K562 (cell line): Measurements from ENCODE around the gene UBE2L5. TPM values are rescaled to one million over a fixed set of nuclear protein-coding genes. Genes with fewer than 3 reads are reported as not detected.
A peak's percentile ranks its signal among the peaks of the same experiment; 100 is the strongest.

ENCODE experiments used
- IFI16 ChIP-seq: fragments of 250-450 bp; sonication (Bioruptor Pico); IDR thresholded peaks from 2 replicates; pipeline ENCODE4 v2.1.2; 2022; ENCODE audit warnings: mild to moderate bottlenecking, inconsistent platforms
- NRF1 ChIP-seq, 2 experiments: fragments of 450-650 bp; IDR thresholded peaks in 1 of 2; conservative IDR thresholded peaks in 1 of 2; 2 replicates each; pipeline ENCODE4 v1.6.1; 2014; ENCODE audit warnings: mild to moderate bottlenecking in 2 of 2
- RBM17 ChIP-seq: fragments of 200-400 bp; formaldehyde crosslinking; IDR thresholded peaks from 2 replicates; pipeline ENCODE4 v1.6.1; 2017; ENCODE audit warnings: low read depth, mild to moderate bottlenecking, low read length, borderline replicate concordance
- RFX1 ChIP-seq: fragments of 450-650 bp; IDR thresholded peaks from 2 replicates; pipeline ENCODE4 v1.6.1; 2016; ENCODE audit warnings: mild to moderate bottlenecking, moderate library complexity
- SIX5 ChIP-seq, 2 experiments: IDR thresholded peaks; 2 replicates each; pipeline ENCODE4 v1.6.1; 2011; ENCODE audit warnings: low read length in 2 of 2, borderline replicate concordance in 1 of 2, low read depth in 1 of 2, mild to moderate bottlenecking in 1 of 2, moderate library complexity in 1 of 2; ENCODE audit not compliant: insufficient read depth in 1 of 2
- SMAD4 ChIP-seq: fragments of 250-450 bp; sonication (Bioruptor Pico); conservative IDR thresholded peaks from 2 replicates; pipeline ENCODE4 v1.8.0; 2021; ENCODE audit warnings: inconsistent platforms, mild to moderate bottlenecking, moderate library complexity
- USF2 ChIP-seq: sonication (generic); formaldehyde crosslinking; IDR thresholded peaks from 2 replicates; pipeline ENCODE4 v1.5.0; 2020; ENCODE audit warnings: missing genetic modification reagents
- ZNF592 ChIP-seq: fragments of 450-650 bp; IDR thresholded peaks from 2 replicates; pipeline ENCODE4 v1.6.1; 2017; ENCODE audit warnings: antibody characterized with exemption, mild to moderate bottlenecking
- ZNF77 ChIP-seq: fragments of 250-450 bp; sonication (Bioruptor Pico); IDR thresholded peaks from 2 replicates; pipeline ENCODE4 v1.5.0; 2020
- polyA plus RNA-seq, 8 experiments: library from polyadenylated mRNA; depleted of rRNA in 4 of 8; stranded (reverse) in 5 of 8; unstranded in 3 of 8; fragments of >200 nt; fragmentation: Nextera tagmentation in 2 of 8; fragmentation: Illumina TruSeq in 1 of 8; extraction: Ambion mirVana in 2 of 8; extraction: Trizol in 1 of 8; gene quantifications; 2 replicates each; pipeline versions ENCODE4 v1.2.1 to v1.2.3, GENCODE V29; 2011 to 2014; ENCODE audit warnings: inconsistent platforms in 1 of 8, missing spikeins in 1 of 8
- total RNA-seq, 7 experiments: library from RNA; depleted of rRNA in 6 of 7; stranded (reverse); fragments of >200 nt in 6 of 7; fragmentation: Illumina TruSeq in 2 of 7; extraction: Trizol in 2 of 7; gene quantifications; 2 replicates each; pipeline versions ENCODE4 v1.2.1 to v1.2.3, GENCODE V29; 2011 to 2021; ENCODE audit warnings: low replicate concordance in 1 of 7
- TF ChIP-seq, protein P1 (sequence below): fragments of 450-650 bp; IDR thresholded peaks from 2 replicates; pipeline ENCODE4 v1.6.1; 2016; ENCODE audit warnings: mild to moderate bottlenecking, moderate library complexity

Gene UBE2L5
- total and polyA plus RNA-seq, 9 of the 15 experiments (the other 6 are each of a cell fraction or from before 2014, with no cell fraction given) = 0.22 to 1.5 (median 0.86) TPM; not detected in 6

DNA sequence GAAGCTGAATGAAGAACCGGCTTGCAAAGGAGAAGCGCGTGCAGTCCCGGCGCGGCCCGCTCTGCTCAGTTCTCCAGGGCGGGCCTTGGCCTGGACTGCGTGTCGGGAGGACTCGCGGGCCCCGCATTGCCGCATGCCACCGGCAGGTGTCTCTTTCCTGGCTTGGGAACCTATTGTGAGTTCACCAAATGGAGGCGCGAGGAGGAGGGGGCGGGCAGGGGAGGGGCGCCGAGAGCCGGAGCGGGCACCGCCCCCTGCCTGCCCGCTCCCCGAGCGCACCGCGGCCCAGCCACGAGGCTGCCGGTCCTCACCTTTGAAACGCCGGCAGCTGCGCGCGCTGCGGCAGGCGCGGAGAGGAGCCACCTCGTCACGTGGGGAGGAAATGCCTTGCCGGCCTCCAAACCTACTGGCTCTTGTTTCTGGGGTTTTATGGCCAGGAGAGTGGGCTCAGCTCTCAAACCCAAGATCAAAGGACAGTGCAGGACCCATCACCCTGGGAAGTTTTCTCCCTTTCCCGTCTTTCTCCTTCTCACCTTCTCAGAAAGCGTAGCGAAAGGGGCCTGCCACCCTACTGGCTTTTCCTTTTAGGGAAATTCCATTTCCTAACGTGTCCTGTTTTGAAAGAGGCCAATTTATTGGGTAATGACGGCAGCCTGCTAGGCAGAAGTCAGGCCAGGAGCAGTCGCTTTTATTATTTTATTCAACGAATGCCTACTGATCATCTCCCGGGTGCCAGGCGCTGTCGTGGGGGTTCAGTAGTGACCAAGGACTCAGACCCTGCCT, 13.8 kb upstream of the UBE2L5 start (continued):
- TF ChIP-seq, protein P1, sequence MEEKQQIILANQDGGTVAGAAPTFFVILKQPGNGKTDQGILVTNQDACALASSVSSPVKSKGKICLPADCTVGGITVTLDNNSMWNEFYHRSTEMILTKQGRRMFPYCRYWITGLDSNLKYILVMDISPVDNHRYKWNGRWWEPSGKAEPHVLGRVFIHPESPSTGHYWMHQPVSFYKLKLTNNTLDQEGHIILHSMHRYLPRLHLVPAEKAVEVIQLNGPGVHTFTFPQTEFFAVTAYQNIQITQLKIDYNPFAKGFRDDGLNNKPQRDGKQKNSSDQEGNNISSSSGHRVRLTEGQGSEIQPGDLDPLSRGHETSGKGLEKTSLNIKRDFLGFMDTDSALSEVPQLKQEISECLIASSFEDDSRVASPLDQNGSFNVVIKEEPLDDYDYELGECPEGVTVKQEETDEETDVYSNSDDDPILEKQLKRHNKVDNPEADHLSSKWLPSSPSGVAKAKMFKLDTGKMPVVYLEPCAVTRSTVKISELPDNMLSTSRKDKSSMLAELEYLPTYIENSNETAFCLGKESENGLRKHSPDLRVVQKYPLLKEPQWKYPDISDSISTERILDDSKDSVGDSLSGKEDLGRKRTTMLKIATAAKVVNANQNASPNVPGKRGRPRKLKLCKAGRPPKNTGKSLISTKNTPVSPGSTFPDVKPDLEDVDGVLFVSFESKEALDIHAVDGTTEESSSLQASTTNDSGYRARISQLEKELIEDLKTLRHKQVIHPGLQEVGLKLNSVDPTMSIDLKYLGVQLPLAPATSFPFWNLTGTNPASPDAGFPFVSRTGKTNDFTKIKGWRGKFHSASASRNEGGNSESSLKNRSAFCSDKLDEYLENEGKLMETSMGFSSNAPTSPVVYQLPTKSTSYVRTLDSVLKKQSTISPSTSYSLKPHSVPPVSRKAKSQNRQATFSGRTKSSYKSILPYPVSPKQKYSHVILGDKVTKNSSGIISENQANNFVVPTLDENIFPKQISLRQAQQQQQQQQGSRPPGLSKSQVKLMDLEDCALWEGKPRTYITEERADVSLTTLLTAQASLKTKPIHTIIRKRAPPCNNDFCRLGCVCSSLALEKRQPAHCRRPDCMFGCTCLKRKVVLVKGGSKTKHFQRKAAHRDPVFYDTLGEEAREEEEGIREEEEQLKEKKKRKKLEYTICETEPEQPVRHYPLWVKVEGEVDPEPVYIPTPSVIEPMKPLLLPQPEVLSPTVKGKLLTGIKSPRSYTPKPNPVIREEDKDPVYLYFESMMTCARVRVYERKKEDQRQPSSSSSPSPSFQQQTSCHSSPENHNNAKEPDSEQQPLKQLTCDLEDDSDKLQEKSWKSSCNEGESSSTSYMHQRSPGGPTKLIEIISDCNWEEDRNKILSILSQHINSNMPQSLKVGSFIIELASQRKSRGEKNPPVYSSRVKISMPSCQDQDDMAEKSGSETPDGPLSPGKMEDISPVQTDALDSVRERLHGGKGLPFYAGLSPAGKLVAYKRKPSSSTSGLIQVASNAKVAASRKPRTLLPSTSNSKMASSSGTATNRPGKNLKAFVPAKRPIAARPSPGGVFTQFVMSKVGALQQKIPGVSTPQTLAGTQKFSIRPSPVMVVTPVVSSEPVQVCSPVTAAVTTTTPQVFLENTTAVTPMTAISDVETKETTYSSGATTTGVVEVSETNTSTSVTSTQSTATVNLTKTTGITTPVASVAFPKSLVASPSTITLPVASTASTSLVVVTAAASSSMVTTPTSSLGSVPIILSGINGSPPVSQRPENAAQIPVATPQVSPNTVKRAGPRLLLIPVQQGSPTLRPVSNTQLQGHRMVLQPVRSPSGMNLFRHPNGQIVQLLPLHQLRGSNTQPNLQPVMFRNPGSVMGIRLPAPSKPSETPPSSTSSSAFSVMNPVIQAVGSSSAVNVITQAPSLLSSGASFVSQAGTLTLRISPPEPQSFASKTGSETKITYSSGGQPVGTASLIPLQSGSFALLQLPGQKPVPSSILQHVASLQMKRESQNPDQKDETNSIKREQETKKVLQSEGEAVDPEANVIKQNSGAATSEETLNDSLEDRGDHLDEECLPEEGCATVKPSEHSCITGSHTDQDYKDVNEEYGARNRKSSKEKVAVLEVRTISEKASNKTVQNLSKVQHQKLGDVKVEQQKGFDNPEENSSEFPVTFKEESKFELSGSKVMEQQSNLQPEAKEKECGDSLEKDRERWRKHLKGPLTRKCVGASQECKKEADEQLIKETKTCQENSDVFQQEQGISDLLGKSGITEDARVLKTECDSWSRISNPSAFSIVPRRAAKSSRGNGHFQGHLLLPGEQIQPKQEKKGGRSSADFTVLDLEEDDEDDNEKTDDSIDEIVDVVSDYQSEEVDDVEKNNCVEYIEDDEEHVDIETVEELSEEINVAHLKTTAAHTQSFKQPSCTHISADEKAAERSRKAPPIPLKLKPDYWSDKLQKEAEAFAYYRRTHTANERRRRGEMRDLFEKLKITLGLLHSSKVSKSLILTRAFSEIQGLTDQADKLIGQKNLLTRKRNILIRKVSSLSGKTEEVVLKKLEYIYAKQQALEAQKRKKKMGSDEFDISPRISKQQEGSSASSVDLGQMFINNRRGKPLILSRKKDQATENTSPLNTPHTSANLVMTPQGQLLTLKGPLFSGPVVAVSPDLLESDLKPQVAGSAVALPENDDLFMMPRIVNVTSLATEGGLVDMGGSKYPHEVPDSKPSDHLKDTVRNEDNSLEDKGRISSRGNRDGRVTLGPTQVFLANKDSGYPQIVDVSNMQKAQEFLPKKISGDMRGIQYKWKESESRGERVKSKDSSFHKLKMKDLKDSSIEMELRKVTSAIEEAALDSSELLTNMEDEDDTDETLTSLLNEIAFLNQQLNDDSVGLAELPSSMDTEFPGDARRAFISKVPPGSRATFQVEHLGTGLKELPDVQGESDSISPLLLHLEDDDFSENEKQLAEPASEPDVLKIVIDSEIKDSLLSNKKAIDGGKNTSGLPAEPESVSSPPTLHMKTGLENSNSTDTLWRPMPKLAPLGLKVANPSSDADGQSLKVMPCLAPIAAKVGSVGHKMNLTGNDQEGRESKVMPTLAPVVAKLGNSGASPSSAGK = peak; percentile 93
- no peak for TF ChIP-seq SMAD4 (CRISPR knock-in tag)
- peak; percentile 53; the same call in 1 of the 2 replicates for TF ChIP-seq ZNF592
- TF ChIP-seq USF2 (CRISPR knock-in tag) = peak; percentile 84
- peak; percentile 79 to 82 for TF ChIP-seq NRF1 (conservative IDR thresholded peaks at IDR 0.05 in 1 of 2, IDR thresholded peaks at IDR 0.05 in 1 of 2)
- no peak for TF ChIP-seq ZNF77 (CRISPR knock-in tag)
- TF ChIP-seq RFX1 = no peak
- no peak for TF ChIP-seq IFI16 (CRISPR knock-in tag)
- TF ChIP-seq RBM17 = no peak
- TF ChIP-seq SIX5 (IDR thresholded peaks at IDR 0.05; ENCODE audit: borderline replicate concordance in 1 of 2, insufficient read depth in 1 of 2, low read depth in 1 of 2, low read length in 2 of 2) = no peak
